NB4 (cell line): ENCODE measurements around the gene MOV10.
A peak's percentile ranks its signal among the peaks of the same experiment; 100 is the strongest.

Experiments
- DNase-seq: peaks from one replicate; pipeline ENCODE4 v3.0.0; 2010; ENCODE audit warnings: low read depth
- H3K4me3 ChIP-seq: one replicate; pipeline ENCODE4 v1.5.1; 2011; ENCODE audit warnings: mild to moderate bottlenecking, low read depth, low read length, moderate library complexity
- MYC ChIP-seq: IDR thresholded peaks from 2 replicates; pipeline ENCODE4 v1.6.1; 2011; ENCODE audit warnings: low read depth, low read length
- POLR2A ChIP-seq: IDR thresholded peaks from 2 replicates; pipeline ENCODE4 v1.6.1; 2011; ENCODE audit warnings: mild to moderate bottlenecking; ENCODE audit not compliant: insufficient read length; ENCODE audit errors: extremely low read depth
- TF ChIP-seq, protein P1 (sequence below): IDR thresholded peaks from one replicate; pipeline ENCODE4 v1.5.1; 2012; ENCODE audit warnings: low read depth, low read length
- TF ChIP-seq, protein P2 (sequence below): IDR thresholded peaks from 2 replicates; pipeline ENCODE4 v1.6.1; 2011; ENCODE audit warnings: low read depth, low read length

Gene MOV10

DNA sequence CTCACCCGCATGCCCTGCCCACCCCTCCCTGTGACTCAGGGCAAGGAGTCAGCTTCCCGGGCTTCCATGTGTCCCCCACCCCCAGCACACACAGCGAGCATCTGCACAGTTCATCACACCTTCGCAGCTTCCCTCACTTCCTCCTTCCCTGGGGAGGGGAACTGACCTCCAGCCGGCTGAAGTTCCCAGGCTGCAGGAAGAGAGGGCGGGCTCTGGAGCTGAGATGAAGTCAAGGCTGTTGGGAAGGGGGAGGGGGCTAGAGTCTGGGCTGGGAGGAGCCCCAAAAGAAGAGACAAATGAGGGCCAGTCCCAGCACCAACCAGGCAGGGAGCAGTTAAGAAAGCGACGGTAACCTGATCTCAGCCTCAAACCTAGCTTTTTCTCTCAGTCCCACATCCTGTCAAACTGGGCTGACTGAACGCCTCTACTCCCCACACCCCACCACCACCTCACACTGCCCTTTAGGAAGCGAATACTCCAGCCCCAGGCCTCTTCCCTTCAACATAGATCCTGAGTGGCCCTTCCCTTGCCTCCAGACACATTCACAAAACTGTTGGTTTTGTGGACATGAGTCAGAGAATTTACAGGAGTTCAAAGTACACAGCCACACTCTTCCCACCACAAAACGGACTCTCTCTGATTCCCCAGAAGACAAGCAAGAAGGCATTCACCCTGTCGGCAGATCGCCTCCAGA lies 30.6 kb downstream of the MOV10 start:
- peak overlapping the region; percentile 37 for H3K4me3 ChIP-seq
- peak; percentile 65 for TF ChIP-seq POLR2A
- TF ChIP-seq MYC: 0 out of 2 replicates have a peak, but pooled peaks have one; percentile 36
- TF ChIP-seq, protein P1, sequence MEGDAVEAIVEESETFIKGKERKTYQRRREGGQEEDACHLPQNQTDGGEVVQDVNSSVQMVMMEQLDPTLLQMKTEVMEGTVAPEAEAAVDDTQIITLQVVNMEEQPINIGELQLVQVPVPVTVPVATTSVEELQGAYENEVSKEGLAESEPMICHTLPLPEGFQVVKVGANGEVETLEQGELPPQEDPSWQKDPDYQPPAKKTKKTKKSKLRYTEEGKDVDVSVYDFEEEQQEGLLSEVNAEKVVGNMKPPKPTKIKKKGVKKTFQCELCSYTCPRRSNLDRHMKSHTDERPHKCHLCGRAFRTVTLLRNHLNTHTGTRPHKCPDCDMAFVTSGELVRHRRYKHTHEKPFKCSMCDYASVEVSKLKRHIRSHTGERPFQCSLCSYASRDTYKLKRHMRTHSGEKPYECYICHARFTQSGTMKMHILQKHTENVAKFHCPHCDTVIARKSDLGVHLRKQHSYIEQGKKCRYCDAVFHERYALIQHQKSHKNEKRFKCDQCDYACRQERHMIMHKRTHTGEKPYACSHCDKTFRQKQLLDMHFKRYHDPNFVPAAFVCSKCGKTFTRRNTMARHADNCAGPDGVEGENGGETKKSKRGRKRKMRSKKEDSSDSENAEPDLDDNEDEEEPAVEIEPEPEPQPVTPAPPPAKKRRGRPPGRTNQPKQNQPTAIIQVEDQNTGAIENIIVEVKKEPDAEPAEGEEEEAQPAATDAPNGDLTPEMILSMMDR: no peak
- TF ChIP-seq, protein P2, sequence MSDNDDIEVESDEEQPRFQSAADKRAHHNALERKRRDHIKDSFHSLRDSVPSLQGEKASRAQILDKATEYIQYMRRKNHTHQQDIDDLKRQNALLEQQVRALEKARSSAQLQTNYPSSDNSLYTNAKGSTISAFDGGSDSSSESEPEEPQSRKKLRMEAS: peak; percentile 40
- DNase-seq: peak; percentile 93

DNA sequence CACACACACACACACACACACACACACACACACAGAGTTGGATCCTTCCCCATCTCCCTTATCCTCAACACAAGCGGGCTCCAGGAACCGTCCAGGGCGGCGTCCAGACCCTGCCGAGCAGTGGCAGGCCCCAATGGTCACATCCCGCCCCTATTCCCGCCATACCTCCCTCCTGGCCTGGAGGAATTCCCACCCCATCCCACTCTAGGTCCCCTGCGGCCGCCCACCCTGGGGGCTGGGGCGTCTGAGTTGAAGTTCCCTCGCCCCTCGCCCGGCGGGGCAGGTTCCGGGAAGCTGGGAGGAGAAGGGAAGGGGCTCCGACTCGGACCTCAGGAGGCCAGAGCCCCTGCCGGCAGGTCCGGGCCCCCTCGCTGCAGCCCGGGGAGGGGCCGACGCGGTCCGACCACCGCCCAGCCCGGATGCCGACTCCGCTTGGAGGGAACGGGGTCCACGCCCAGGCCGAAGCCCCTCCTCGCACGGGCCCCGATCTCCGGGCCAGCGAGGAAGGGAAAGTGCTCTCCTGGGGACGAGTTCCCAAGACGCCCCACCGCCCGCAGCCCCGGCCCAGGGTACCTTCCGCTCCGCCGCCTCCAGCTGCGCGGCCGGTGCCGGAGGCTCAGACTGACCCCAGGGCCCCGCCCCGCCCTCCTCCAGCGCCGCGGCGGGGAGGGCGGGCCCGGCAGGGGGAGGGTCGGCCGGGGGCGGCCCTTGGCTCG lies 32.2 kb downstream of the MOV10 start, which contains the start of gene RHOC:
Gene RHOC (minus strand): TSS at position 623 of the 716 bp plus-strand sequence. CDS start 3,328 bp downstream, outside the sequence.
- peak; percentile 79 for DNase-seq

DNA sequence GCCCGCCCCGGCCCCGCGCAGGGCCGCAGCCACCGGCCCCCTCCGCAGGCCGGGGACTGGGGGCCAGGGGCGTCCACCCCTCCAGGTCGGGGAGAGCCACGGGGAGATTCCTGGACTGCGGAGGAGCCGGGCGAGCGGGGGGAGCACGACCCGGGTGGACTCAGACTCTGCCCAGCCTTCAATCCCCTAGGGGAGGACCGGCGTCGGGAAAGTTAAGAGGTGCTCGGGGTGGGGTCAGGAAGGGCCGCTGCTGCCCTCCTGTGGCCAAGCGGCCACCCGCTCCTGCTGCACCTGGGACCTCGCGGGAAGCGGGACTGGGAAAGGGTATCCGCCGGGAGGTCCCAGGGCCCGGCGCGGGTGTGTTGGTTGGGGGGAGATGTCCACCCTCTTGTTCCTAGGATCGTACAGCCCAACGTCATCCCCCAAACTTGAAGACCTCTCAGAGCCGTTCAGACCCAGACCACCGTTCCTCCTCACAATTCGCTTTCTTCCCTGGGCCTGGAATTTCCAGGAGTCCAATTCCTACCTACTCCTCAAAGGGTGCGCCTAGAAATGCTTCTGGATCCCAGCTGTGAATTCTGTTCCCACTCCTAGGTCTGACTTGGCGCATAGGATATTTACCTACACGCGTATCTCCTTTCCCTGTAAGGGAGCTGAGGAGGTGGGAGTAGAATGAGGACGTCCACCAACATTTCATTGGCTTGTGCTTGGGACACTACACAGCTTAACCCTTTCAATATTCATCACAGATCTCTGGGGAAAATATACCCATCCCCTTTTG lies 33.0 kb downstream of the MOV10 start:
- TF ChIP-seq, protein P1: peak; percentile 85
- TF ChIP-seq POLR2A: no peak
- peak overlapping the region; percentile 48 for H3K4me3 ChIP-seq
- peak; percentile 87 for DNase-seq

More for the DNA sequence above, 32.2 kb downstream of the MOV10 start, which contains the start of gene RHOC:
- H3K4me3 ChIP-seq: peak within 1 kb of the TSS; percentile 50
- peak; percentile 36 for TF ChIP-seq POLR2A
- TF ChIP-seq, protein P1: no peak

DNA sequence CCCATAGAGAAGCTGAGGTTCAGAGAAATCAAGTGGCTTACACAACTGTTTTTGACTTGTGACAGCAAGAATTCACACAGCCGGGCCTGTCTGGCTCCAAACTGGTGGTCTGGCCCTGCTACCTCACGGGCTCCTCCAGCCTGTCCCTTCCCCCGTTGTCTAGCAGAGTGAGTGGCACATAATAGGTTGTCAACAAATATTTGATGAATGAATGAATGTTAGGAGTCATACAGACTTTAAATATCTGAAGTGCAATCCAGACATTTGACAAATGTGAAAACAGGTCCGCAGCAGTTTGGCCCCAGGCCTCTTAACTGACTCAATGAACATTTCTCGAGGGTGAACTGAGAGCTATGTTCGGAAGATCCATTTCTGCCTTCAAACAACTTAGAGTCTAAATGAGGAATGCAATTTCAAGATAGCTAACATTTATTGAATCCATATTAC lies 33.6 kb downstream of the MOV10 start:
- no peak overlapping the region for H3K4me3 ChIP-seq
- TF ChIP-seq, protein P2: no peak
- TF ChIP-seq, protein P1: no peak
- no peak for TF ChIP-seq MYC
- TF ChIP-seq POLR2A: no peak
- DNase-seq: no peak

DNA sequence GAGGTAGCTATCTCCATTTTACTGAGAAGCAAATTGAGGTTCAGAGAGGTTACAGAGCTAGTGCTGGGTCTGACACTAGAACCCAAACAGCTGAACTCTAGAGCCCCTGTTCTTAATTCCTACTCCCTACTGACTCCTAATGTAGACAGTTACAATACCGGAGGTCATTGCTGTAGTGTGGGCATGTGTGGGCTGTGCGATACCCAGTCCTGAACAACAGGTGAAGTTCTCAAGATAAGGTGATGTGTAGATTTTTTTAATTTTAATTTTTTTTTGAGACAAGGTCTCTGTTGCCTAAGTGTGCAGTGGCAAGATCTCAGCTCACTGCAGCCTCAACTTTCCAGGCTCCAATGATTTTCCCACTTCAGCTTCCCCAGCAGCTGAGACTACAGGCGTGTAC lies 34.0 kb downstream of the MOV10 start:
- H3K4me3 ChIP-seq: no peak overlapping the region
- DNase-seq: no peak
- TF ChIP-seq, protein P2: no peak
- TF ChIP-seq MYC (no peak), POLR2A (no peak)
- TF ChIP-seq, protein P1: no peak
